ENCODE results near the gene EIF3K.

Gene EIF3K

GRCh38 chr19:38684078-38684861 lies 65.3 kb downstream of the EIF3K start (continued):
- TF ChIP-seq PRDM1 (tag by site-specific recombination; IDR thresholded peaks at IDR 0.05) (peak; percentile 98), HOXA7 (CRISPR knock-in tag; IDR thresholded peaks at IDR 0.05; ENCODE audit: borderline replicate concordance) (no peak), ZNF362 (tag by site-specific recombination; IDR thresholded peaks at IDR 0.05) (no peak), ZBTB21 (tag by site-specific recombination; IDR thresholded peaks at IDR 0.05) (peak; percentile 99), ZNF777 (tag by site-specific recombination; IDR thresholded peaks at IDR 0.05; ENCODE audit: borderline replicate concordance) (no peak), ZSCAN16 (tag by site-specific recombination; IDR thresholded peaks at IDR 0.05) (peak; percentile 84), ZNF148 (tag by site-specific recombination; IDR thresholded peaks at IDR 0.05; ENCODE audit: borderline replicate concordance) (no peak), ZNF248 (tag by site-specific recombination; IDR thresholded peaks at IDR 0.05) (no peak), TRIM28 (IDR thresholded peaks at IDR 0.05; ENCODE audit: borderline replicate concordance, low read length) (peak; percentile 50; the same call in 1 of the 2 replicates), REST (tag by site-specific recombination; IDR thresholded peaks at IDR 0.05) (peak; percentile 31; the same call in 1 of the 2 replicates), ZNF157 (tag by site-specific recombination; IDR thresholded peaks at IDR 0.05) (no peak), ZNF266 (tag by site-specific recombination; IDR thresholded peaks at IDR 0.05; ENCODE audit: low read depth) (no peak; the same call in 1 of the 2 replicates), ZFP3 (tag by site-specific recombination; IDR thresholded peaks at IDR 0.05; ENCODE audit: low read depth) (0 out of 2 replicates have a peak, but pooled peaks have one; percentile 7), KLF17 (tag by site-specific recombination; IDR thresholded peaks at IDR 0.05) (peak; percentile 90), ZNF311 (tag by site-specific recombination; IDR thresholded peaks at IDR 0.05; ENCODE audit: borderline replicate concordance) (no peak), ZNF514 (tag by site-specific recombination; IDR thresholded peaks at IDR 0.05) (no peak), ZNF501 (tag by site-specific recombination; IDR thresholded peaks at IDR 0.05) (peak; percentile 91), ZNF37A (tag by site-specific recombination; IDR thresholded peaks at IDR 0.05) (no peak), ZNF354C (tag by site-specific recombination; IDR thresholded peaks at IDR 0.05; ENCODE audit: borderline replicate concordance, low read depth) (no peak), ZNF202 (tag by site-specific recombination; IDR thresholded peaks at IDR 0.05; ENCODE audit: borderline replicate concordance) (no peak), ZEB2 (tag by site-specific recombination; IDR thresholded peaks at IDR 0.05) (peak; percentile 26), ZNF394 (tag by site-specific recombination; IDR thresholded peaks at IDR 0.05; ENCODE audit: borderline replicate concordance) (peak; percentile 72; the same call in 1 of the 2 replicates), ZBTB48 (tag by site-specific recombination; IDR thresholded peaks at IDR 0.05) (peak; percentile 95), GLIS1 (tag by site-specific recombination; IDR thresholded peaks at IDR 0.05) (peak; percentile 95), ZSCAN30 (tag by site-specific recombination; IDR thresholded peaks at IDR 0.05) (peak; percentile 64; the same call in 1 of the 2 replicates), ZNF600 (tag by site-specific recombination; IDR thresholded peaks at IDR 0.05) (peak; percentile 70; the same call in 1 of the 2 replicates)
- TF ChIP-seq, protein P1, sequence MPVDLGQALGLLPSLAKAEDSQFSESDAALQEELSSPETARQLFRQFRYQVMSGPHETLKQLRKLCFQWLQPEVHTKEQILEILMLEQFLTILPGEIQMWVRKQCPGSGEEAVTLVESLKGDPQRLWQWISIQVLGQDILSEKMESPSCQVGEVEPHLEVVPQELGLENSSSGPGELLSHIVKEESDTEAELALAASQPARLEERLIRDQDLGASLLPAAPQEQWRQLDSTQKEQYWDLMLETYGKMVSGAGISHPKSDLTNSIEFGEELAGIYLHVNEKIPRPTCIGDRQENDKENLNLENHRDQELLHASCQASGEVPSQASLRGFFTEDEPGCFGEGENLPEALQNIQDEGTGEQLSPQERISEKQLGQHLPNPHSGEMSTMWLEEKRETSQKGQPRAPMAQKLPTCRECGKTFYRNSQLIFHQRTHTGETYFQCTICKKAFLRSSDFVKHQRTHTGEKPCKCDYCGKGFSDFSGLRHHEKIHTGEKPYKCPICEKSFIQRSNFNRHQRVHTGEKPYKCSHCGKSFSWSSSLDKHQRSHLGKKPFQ (tag by site-specific recombination; IDR thresholded peaks at IDR 0.05): peak; percentile 85
- TF ChIP-seq, protein P2, sequence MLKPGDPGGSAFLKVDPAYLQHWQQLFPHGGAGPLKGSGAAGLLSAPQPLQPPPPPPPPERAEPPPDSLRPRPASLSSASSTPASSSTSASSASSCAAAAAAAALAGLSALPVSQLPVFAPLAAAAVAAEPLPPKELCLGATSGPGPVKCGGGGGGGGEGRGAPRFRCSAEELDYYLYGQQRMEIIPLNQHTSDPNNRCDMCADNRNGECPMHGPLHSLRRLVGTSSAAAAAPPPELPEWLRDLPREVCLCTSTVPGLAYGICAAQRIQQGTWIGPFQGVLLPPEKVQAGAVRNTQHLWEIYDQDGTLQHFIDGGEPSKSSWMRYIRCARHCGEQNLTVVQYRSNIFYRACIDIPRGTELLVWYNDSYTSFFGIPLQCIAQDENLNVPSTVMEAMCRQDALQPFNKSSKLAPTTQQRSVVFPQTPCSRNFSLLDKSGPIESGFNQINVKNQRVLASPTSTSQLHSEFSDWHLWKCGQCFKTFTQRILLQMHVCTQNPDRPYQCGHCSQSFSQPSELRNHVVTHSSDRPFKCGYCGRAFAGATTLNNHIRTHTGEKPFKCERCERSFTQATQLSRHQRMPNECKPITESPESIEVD (tag by site-specific recombination; IDR thresholded peaks at IDR 0.05): no peak

Measured in HEK293 (cell line).